ENCODE data around the gene ALB.

DNA sequence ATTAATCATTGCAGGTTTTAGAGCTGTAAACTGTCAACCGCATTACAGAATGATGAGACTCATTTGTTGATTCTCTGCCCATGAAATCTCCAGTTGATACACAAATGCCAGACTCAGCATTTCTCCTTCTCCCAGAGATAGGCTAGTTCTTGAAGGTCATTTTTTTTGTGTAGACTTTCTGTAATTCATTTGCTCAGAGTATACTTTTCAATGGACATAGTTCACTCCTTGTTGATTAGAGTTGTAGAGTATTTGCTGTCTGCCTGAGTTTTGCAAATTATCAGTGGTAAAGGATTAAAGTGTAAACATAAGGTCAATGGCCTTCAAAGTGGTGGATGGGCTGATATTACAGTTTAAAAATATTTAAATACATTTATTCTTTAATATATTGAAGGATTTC, 15.2 kb upstream of the ALB start:
- TF ChIP-seq, protein P1, sequence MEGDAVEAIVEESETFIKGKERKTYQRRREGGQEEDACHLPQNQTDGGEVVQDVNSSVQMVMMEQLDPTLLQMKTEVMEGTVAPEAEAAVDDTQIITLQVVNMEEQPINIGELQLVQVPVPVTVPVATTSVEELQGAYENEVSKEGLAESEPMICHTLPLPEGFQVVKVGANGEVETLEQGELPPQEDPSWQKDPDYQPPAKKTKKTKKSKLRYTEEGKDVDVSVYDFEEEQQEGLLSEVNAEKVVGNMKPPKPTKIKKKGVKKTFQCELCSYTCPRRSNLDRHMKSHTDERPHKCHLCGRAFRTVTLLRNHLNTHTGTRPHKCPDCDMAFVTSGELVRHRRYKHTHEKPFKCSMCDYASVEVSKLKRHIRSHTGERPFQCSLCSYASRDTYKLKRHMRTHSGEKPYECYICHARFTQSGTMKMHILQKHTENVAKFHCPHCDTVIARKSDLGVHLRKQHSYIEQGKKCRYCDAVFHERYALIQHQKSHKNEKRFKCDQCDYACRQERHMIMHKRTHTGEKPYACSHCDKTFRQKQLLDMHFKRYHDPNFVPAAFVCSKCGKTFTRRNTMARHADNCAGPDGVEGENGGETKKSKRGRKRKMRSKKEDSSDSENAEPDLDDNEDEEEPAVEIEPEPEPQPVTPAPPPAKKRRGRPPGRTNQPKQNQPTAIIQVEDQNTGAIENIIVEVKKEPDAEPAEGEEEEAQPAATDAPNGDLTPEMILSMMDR (IDR thresholded peaks at IDR 0.05): no peak
- no peak for TF ChIP-seq ZFX (IDR thresholded peaks at IDR 0.05; ENCODE audit: borderline replicate concordance)
